Glomerular endothelial cell (primary cell): ENCODE results near the gene PLXNA3. TPM values are rescaled to one million over a fixed set of nuclear protein-coding genes. Genes with fewer than 3 reads are reported as not detected.

Experiments used
- DNase-seq: peaks from one replicate; pipeline ENCODE4 v3.0.0-alpha.2; 2011; ENCODE audit warnings: low read depth, low spot score; ENCODE audit errors: extremely low read depth
- total RNA-seq: library from RNA; depleted of rRNA; stranded (reverse); fragments of >200 nt; gene quantifications from 2 replicates; pipeline ENCODE4 v1.2.3, GENCODE V29; 2015

PLXNA3 gene
- 25.4 and 29.2 TPM in 2 replicates for total RNA-seq

DNA sequence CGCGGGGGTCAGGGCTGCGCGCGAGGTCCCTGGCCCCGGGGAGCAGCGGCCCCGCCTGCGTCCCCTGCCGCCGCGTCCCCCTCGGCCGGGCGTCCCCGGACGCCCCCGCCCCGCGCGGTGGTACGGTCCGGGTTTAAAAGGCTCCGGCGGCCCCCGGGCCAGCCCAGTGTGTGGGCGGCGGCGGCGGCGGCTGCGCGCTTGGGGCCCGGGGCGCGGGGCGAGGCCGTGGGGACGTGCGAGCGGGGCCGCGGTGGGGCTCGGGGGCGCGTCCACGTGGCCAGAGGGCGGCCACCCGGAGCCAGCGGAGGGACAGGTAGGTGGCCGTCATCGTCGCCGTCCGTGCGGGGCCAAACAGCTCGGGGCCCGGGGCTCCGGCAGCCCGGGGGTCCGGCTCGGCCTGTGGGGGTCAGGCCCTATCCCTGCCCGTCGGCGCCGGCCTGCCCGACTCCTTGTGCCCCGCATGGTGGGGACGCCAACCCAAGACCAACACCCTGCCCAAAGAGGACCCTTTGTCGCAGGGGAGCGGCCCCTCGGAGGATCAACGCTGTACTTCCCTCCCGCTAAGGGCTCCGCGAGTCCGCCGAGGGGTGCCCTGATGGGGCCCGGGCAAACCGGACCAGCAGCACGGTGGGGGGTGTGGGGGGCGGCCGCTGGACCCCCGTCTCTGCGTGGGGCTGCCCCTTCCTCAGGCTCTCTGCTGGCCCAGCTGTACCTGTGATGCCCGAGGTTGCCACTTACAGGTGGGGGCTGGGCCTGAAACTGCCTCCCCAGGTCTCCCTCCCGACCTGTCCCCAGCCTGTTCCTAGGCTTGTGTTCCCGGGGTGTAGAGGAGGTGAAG is at the start of gene PLXNA3:
Gene PLXNA3 (plus strand): TSS at position 166 of the 838 bp plus-strand sequence. CDS start 1,903 bp downstream, outside the sequence.
- no peak for DNase-seq

DNA sequence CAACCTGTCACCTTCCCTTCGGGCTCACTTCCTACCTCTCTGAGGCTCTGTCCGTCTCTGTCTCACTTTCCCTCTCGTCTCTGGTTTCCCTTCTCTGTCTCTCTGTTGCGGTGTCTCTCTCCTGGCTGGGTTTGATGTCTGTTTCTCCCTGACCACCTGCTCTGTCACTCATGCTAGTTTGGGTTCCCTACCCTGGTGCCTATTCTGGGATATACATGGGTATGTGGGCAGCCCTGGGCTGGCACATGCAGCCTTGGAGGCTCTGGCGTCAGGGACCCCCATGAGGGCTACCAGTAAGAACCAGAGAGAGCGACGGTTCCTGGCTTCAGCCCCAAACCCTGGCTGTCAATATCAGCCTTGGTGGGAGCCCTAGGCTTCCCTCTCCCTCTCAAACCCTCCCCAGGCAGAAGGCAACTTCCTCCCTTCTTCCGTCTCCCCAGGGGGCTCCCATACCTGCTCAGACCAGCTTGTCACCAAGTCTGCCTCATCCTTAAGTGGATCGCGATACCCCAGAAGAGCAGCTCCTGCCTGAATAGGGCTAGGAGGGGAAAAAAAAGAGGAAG is 49.3 kb upstream of the PLXNA3 start:
- DNase-seq = no peak

DNA sequence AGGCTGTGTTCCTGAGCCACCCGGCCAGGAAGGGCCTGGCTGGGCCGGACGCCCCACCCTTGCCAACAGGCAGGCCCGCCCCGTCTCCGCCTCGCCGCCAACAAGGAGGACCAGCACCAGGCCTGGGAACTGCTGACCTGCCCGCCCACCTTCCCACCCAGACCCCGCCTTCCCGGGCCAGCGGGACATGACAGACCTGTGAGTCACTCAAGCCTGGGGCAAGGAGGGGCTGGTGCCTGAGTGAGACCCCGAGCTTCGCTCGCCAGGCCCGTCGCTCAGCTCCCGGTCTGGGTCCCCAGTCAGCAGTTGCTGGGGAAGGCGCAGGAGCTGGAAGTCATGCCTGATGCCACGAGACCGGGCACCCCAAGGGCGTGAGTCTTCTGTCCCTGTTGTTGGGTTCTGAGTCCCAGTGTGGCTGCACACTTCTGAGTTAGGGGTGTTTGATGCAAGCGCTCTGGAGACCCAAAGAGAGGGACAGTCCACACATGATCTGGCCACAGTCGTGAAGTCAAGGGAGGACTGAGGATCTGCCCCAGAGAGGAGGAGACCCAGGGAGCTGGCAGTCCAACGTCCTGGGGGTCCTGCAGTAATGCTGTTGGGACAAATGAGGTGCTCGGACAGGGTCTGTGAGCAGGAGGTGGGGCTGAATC is 48.7 kb upstream of the PLXNA3 start, which contains the start of gene DNASE1L1:
Gene DNASE1L1 (minus strand): TSS at position 33 of the 650 bp plus-strand sequence. CDS start 3,686 bp downstream, outside the sequence.
- DNase-seq = no peak

DNA sequence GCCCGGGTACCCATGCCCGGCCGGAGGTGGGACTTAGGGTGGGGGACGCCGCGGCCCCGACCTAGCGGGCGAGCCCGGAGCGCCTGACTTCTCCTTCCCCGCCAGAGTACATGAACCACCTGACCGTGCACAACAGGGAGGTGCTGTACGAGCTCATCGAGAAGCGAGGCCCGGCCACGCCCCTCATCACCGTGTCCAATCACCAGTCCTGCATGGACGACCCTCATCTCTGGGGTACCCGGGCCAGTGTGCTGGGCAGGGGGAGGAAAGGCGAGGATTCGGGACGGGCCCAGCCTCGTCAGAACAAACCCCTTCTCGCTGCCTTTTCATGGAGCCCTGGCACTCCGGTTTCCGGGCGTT is 46.1 kb upstream of the PLXNA3 start:
- DNase-seq = no peak

DNA sequence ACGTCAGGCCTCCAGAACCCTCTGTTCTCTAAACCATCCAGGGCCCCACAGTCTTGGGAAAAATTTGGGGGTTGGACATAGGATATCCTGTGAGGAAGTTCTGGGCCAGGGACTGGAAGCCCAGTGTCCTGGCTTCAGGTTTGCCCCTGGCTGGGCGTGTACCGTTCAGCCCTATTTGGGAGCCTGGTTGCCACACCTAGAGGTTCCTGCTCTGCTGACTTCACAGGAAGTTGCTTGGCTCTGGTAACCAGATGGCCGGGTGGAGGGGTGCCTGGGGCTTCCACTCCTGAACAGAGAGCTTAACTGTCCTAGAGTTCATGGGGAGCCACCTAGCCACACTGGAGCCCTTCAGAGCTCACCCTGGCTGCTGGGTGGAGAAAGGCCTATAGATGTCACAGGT is 45.6 kb upstream of the PLXNA3 start:
- no peak for DNase-seq

DNA sequence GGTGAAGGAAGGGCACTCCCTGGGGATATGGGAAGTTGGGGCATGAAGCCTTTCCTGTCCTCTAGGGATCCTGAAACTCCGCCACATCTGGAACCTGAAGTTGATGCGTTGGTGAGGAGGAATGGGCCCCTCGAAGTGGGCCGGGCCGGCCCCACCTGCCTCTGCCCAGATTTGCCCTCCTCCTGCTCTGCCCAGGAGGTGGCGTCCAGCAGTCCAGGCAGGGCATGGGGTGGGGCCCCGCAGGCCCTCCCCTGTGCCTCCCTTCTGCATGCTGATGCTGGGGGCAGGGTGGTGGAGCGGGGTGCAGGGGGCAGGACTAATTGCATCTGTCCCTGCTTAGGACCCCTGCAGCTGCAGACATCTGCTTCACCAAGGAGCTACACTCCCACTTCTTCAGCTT is 44.9 kb upstream of the PLXNA3 start:
- DNase-seq = no peak

DNA sequence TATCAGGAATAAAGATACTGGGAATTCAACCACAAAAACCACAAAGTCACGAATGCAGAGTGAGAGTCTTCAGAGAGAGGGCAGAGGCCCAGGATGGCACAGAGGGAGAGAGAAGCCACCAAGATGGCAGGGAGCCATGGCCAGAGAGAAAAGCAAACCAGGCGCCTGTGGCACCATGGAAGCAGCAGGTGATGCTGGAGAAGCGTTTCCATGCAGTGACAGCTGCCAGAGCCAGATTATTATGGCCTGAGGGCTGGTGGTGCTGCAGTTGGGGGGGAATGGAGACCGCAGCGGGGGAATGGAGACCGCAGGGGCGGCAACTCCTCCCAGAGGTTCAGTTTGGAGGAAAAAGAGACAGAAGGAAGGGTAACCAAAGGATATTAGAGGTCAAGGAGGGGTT is 40.9 kb upstream of the PLXNA3 start:
- DNase-seq = no peak

DNA sequence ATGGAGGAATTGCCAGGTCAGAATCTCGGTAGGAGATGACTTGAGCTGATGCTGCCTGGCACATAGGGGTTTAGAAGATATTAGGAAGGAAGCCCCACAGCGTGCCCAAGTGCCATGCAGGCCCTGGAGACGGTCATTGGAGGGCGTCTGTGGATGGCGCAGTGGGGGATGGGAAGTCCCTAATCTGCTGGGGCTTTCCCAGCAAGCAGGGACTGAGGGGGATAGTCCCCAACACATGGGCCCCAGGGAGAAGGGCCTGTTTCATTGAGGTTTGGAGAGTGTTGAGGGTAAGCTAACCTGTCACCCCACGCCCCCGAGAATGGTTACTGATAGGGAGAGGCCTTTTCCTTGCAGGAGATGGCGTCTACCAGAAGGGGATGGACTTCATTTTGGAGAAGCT is 38.9 kb upstream of the PLXNA3 start:
- DNase-seq = no peak

DNA sequence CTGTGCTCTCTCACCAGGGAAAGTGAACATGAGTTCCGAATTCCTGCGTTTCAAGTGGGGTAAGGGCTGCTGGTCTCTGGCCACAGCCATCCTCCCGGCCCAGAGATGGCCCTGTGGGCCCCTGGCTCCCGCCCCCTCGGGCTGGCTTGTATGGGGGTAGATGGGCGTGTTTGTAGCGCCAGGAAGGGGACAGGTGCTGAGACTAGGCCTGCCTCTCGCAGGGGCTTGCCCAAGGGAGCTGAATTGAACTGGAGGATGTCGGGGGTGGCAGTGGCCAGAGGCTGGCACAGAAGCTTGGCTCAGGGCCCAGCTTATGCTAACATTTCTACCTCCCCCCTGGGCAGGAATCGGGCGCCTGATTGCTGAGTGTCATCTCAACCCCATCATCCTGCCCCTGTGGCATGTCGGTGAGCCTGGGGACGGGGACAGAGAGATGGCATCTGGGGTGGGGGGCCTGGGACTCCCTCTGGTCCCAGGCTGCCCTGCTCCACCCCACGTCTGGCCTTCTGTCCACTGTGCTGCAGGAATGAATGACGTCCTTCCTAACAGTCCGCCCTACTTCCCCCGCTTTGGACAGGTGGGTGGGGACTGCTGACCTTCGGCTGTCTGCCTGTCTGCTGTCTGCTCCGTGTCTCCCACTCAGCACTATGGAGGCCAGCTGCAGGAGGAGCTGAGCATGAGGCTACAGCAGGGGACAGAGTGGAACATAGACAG is 38.2 kb upstream of the PLXNA3 start:
- DNase-seq = no peak

DNA sequence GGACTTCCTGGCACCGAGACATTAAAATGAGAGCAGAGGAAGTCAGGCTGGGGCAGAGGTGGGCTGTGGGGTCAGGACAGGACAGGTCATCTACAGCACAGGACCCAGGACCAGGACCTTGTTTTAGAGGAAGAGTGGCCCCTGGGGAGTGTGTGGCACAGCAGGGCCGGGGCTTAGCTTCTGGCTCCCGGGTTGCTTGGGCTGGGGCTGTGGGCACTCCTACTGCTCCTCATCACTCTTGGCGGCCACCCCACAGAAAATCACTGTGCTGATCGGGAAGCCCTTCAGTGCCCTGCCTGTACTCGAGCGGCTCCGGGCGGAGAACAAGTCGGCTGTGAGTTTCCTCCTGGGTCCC is 37.7 kb upstream of the PLXNA3 start:
- DNase-seq = no peak

DNA sequence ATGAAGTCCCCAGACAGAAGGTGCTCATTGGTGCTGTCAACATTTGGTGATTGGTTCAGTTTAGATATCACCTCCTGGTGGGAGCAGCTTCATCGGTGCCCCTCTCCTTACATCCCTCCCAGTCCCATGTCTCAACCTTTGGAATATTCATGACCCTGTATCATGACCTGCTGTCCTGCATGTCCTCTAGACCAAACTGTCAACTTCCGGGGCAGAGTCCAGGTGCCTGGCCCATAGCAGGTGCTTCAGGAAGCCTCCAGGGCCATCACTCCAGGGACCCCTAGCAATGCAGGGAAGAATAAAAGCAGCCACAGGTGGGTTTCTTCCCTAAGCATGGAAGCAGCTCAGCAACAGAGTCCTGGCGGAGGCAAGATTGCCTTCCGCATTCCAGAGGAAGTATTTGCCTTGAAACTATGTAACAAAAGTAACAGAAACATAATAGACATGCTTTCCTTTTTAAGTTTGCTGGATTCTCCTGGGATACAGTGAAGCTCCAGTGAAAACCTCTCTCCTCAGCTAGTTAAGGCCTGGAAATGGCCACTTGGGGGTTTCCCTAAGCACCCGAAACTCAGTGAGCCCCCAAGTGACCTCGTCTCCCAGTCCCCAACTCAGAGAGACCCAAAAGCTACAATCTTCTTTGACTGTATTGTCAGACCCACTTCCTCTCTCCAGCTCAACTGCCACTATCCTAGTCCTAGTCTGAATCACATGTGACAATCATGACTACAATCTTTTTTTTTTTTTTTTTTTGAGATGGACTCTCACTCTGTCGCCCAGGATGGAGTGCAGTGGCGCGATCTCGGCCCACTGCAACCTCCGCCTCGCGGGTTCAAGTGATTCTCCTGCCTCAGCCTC is 30.9 kb upstream of the PLXNA3 start:
- DNase-seq = no peak

DNA sequence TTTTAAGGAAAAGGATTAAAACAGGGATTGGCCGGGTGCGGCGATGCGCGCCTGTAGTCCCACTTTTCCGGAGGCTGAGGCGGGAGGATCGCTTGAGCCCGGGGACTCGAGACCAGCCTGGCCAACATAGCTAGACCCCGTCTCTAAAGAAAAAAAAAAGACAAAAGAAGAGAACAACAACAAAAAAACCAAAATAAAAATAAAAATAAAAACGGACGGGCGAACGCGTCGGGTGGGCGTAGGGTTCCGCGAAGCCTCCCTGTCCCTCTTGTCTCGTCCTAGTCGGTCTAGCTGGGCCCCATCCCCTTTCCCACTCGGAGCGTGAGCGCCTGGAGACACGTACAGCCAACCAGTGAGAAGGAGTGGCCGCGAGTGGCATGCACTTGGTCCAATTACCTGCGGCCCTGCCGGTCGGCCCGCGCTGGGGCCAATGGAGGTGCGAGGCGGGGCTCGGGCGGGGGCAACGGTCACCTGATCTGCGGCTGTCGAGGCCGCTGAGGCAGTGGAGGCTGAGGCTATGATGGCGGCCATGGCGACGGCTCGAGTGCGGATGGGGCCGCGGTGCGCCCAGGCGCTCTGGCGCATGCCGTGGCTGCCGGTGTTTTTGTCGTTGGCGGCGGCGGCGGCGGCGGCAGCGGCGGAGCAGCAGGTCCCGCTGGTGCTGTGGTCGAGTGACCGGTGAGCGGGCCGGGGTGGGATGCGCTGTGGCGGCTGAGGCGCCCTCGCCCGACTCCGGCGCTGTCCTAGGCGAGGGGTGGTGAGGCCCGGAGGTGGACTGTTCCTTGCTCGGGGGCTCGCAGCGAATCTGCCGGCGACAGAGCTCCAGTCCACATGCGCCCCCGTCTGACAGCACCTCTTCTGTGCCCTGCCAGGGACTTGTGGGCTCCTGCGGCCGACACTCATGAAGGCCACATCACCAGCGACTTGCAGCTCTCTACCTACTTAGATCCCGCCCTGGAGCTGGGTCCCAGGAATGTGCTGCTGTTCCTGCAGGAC is 29.6 kb upstream of the PLXNA3 start, which contains the start of gene ATP6AP1:
Gene ATP6AP1 (plus strand): TSS at position 502 of the 996 bp plus-strand sequence. CDS start 16 bp downstream, at position 518.
- peak; percentile 34 for DNase-seq

DNA sequence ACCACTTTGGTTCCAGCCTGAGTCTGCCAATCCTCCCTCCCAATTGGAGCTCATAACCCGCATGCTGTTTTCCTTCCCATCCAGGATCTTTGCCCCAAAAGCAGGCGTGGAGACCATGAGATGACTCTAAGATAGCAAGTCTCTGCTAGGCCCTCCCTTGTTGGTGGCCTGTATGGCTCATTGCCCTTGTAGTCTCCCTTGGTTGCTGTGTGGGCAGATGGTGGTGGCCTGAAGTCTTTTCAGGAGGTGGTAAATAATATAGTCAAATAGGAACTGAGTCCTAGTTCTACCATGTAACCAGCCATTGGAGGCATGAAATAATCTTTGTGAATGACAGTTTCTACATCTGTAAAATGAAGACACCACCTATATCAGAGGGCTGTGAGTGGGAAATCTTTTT is 28.4 kb upstream of the PLXNA3 start:
- DNase-seq = no peak

DNA sequence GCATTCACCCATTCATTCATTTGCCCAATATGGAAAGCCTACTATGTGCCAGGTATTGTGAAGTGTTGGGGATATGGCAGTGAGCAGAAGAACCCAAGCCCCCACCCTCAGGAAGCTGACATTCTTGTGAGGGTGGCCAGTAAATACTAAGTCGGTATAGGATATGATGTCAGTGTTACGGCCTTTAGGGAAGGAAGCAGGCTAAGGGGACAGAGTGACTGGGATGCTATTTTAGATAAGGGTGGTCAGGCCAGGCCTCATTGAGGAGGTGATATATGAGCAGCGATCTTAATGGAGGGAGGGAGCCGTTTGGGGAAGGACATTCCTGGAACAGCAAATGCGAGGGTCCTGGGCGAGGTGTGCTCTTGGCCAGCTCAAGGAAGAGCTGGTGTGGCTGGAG is 27.6 kb upstream of the PLXNA3 start:
- DNase-seq = no peak

DNA sequence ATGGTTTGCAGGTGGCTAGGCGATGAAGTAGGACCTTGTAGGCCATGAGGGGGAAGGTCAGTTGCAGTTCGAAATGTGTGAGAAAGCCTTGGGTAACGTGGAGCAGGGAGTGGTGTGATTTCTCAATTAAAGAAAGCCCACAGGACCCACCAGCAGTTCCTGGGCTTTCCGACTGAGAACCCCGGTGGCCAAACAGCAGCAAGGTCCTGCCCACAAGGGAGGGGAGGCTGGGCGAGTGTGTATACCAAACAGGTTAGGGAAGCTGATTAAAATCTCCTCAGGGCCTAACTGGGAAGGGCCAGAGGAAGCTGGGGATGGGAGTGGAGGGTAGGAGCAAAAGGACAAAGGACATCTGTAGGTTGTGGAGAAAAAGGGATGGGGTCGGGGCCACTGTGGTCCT is 27.2 kb upstream of the PLXNA3 start:
- DNase-seq = no peak

DNA sequence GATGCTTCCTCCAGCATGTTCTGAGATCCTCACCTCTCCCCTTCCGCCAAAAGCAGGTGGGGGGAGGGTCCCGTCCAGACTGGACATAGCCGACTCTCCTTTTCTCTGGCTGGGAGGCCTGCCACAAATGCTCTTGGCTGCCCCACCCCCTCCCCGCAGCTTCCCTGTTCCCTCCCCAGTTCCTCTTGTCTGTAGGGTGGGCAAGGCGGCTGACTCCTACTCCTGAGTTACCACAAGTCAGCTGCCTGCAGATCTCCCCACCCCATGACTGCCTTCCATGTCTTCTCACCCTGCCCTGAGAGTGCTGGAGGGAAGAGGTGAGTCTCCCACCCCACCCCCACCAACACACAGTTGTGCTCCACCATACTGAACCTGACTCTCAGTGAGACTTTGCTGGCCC is 26.7 kb upstream of the PLXNA3 start:
- DNase-seq = no peak

DNA sequence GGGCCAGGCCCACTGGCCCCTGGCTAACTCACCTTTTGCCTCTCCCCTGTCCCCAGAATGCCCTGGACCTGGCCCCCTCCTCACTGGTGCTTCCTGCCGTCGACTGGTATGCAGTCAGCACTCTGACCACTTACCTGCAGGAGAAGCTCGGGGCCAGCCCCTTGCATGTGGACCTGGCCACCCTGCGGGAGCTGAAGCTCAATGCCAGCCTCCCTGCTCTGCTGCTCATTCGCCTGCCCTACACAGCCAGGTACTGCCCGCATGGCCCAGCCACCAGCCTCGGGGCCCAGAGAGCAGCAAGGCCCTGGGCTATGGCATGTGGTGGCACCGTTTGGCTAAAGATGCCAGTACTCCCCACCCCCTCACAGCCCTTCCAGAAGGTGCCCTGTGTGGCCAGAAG is 25.9 kb upstream of the PLXNA3 start:
- DNase-seq = no peak

DNA sequence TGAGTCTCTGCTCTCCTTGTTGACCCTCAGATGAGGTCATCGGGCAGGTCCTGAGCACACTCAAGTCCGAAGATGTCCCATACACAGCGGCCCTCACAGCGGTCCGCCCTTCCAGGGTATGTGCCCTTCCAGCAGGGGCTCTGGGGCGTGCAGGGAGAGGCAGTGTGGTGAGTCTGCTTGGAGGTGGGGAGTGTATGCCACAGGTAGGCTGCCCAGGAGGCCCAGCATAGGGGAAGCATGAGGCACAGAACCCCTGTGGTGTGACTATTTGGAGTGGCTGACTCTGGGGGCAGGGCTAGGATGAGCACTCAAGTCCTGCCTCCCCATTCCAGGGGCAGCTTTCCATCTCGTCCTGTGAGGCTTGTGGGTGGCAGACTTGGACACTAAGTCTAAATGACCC is 24.5 kb upstream of the PLXNA3 start:
- DNase-seq = no peak
